ENCODE measurements around the gene LRRC70.

- TF ChIP-seq CTCF (IDR thresholded peaks at IDR 0.05; ENCODE audit: control extremely low read depth in 1 of 3, insufficient read depth in 1 of 3, low read depth in 1 of 3, low read length in 3 of 3) = no peak
- TF ChIP-seq NANOG (IDR thresholded peaks at IDR 0.05; ENCODE audit: insufficient read depth, low read depth, low read length, poor library complexity, severe bottlenecking) = no peak
- no peak for TF ChIP-seq CHD7 (IDR thresholded peaks at IDR 0.05; ENCODE audit: insufficient replicate concordance, low read length)
- TF ChIP-seq BRCA1 (IDR thresholded peaks at IDR 0.05; ENCODE audit: low read depth, low read length) = no peak
- no peak for TF ChIP-seq SIRT6 (IDR thresholded peaks at IDR 0.05; ENCODE audit: low read length)
- TF ChIP-seq POLR2A (IDR thresholded peaks at IDR 0.05; ENCODE audit: control extremely low read depth in 1 of 2, low read depth in 2 of 2, low read length in 2 of 2) = no peak
- no peak for TF ChIP-seq GABPA (IDR thresholded peaks at IDR 0.05; ENCODE audit: borderline replicate concordance, insufficient read depth, low read length)
- TF ChIP-seq BCL11A (IDR thresholded peaks at IDR 0.05; ENCODE audit: low read depth in 2 of 2, low read length in 2 of 2) = no peak
These were observed 28.5 kb upstream of the LRRC70 start for GRCh38 chr5:62550103-62550502.
